Pancreas (tissue), 10 donors: ENCODE results near the gene HHIPL1. TPM values are rescaled to one million over a fixed set of nuclear protein-coding genes. Genes with fewer than 3 reads are reported as not detected.

Source experiments
- ATAC-seq, 4 donors: fragments of 200-7000 bp; cut with Tn5 transposase; one replicate each; pipeline versions ENCODE4 v1.8.0 to v1.9.1; 2020; ENCODE audit warnings: mild to moderate bottlenecking in 4 of 4, moderate library complexity in 4 of 4
- DNase-seq, 6 donors: peaks; one replicate each; pipeline ENCODE4 v3.0.0-alpha.2; 2020
- FAIRE-seq: peaks from 2 replicates; lab custom pipeline; 2012; peaks lifted over from hg19 to GRCh38; lab: Jason Lieb, UNC
- H3K27ac ChIP-seq, 4 donors: fragments of 200-600 bp; sonication (generic); 1 replicate in 3 of 4; 2 replicates in 1 of 4; pipeline versions ENCODE4 v1.5.0 to v1.8.0; 2020
- H3K27me3 ChIP-seq, 4 donors: fragments of 200-600 bp; one replicate each; pipeline ENCODE4 v1.8.0; 2021
- H3K36me3 ChIP-seq, 3 donors: fragments of 200-600 bp; sonication (generic) in 1 of 3; one replicate each; pipeline versions ENCODE4 v1.5.0 to v1.8.0; 2020 to 2021
- H3K4me1 ChIP-seq, 3 donors: fragments of 200-600 bp; one replicate each; pipeline ENCODE4 v1.8.0; 2021
- H3K4me3 ChIP-seq, 4 donors: fragments of 200-600 bp; sonication (generic) in 2 of 4; one replicate each; pipeline versions ENCODE4 v1.5.0 to v1.8.0; 2020 to 2021
- H3K9me3 ChIP-seq, 4 donors: fragments of 200-600 bp; one replicate each; pipeline ENCODE4 v1.8.0; 2021
- CTCF ChIP-seq, 4 donors: fragments of 200-600 bp; sonication (generic) in 3 of 4; IDR thresholded peaks; one replicate each; pipeline versions ENCODE4 v1.5.0 to v1.8.0; 2021; ENCODE audit warnings: antibody characterized with exemption in 4 of 4
- WGBS, 2 donors: extraction: QIAGEN DNeasy Blood & Tissue Kit; methylation state at CpG; one replicate each; pipeline ENCODE4 v1.1.7; 2013; 5-methylcytosine and 5-hydroxymethylcytosine counted together
- intact Hi-C, 3 donors: fragments of 100-400 bp; cut with DNase I; formaldehyde crosslinking; loops; one replicate each; pipeline versions ENCODE4 v1.11.1 to v1.14.2; 2022
- polyA plus RNA-seq, 2 donors: library from polyadenylated mRNA; stranded (reverse); fragments of 200-250 nt; gene quantifications; one replicate each; pipeline ENCODE4 v1.2.3, GENCODE V29; 2013
- total RNA-seq, 6 donors: library from RNA; stranded (reverse); fragmentation: NEBNext Ultra II Directional in 4 of 6; extraction: Animal tissue kit (Norgen Biotek cat#: 25700) in 4 of 6; gene quantifications; one replicate each; pipeline versions ENCODE4 v1.2.1 to v1.2.4, GENCODE V29; 2021 to 2023
- donor health status: healthy with polysubstance abuse.
- donor health status: DM: no; HTN: no; CAD: no; lungs with moderate emphysema.
- donor health status: DM: no; HTN: no; CAD: no.
- donor health status: control.
- donor health status: control.
- donor health status: Bipolar disorder and iron deficiency.
- donor health status: DM: yes; HTN: yes; CAD: no.
- donor health status: DM: no; HTN: no; CAD: no.
- donor health status: DM: no; HTN: no; CAD: no.
- donor health status: DM: yes; HTN: yes; CAD: no.

HHIPL1 gene
- total and polyA plus RNA-seq, 8 donors: 0.09 to 1.2 (median 0.23) TPM

DNA sequence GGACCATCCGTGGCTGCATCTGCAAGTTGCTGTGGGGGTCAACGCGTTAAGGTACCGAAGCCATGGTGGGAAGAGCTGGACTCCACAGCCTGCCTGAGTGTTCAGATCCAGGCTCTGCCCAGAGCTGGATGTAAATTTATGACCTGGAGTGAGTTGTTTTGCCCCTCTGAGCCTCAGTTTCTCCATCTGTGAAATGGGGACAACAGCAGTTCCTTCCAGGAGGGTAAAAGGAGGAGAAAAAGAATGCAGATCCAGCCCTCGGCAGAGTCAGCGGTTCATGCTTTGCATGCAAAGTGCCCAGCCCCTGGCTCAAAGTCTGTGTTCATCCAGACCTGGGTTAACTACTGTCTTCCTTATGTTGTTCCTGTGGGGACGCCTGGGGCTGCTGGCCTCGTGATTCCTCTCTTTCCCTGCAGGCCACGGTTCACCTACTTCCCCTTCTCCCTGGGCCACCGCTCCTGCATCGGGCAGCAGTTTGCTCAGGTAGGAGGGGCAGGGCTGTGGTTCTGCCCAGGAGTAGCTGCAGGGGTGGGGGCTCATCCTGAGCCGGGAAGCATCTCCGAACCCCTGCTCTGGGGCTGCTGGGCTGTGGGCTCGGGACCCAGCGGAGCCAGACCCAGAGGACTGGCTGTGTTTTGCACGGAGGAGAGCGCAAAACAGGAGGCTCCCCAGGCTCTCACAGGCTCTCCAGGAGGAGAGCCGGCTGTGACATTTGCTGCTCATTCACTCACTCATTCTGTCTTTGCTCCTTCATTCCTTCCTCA lies 81.0 kb downstream of the HHIPL1 start:
- Histone ChIP-seq H3K4me3 (no peak overlapping the region), H3K9me3 (no peaks in the 10 kb centered on the region), H3K36me3 (no peaks in the 10 kb centered on the region), H3K27me3 (no peaks in the 10 kb centered on the region), H3K4me1 (peaks cover 0 to 3% (median 0%) of the 10 kb centered on the region in 3 donors), H3K27ac (no peak overlapping the region)
- intact Hi-C loops: loop anchor here in 2 of 3 donors (5.0 kb wide), 1 partner anchor 161 kb away; no protein-coding TSS in a partner anchor
- DNase-seq (peak in 2 of 6 donors; percentile 7 to 46), FAIRE-seq (no peak), ATAC-seq (no peak)
- WGBS, 2 donors: 66 to 69% methylated on average over 18 of the region's 18 CpGs
- no peak for TF ChIP-seq CTCF (IDR thresholded peaks at IDR 0.05)

DNA sequence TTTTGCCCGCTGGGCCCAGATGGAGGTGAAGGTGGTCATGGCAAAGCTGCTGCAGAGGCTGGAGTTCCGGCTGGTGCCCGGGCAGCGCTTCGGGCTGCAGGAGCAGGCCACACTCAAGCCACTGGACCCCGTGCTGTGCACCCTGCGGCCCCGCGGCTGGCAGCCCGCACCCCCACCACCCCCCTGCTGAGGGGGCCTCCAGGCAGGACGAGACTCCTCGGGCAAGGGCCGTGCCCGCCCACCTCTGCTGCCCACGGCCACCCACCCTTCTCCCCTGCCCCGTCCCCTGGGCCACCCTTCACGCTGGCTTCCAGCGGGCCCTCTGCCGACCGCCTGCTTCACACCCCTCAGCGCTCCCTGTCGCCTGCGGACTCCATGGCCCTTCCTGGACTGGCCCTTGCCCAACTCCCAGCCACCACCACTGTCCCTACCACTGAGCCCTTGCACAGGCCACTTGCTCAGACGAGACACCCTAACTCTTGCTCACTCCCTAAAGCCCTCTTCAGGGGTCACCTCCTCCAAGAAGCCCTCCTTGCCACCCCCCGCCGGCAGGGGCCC lies 81.7 kb downstream of the HHIPL1 start:
- H3K9me3 ChIP-seq: no peaks in the 10 kb centered on the region
- ATAC-seq (no peak), FAIRE-seq (no peak), DNase-seq (peak in 2 of 6 donors; percentile 10 to 56)
- intact Hi-C loops: loop anchor here in 2 of 3 donors (5.0 kb wide), 1 partner anchor 161 kb away; no protein-coding TSS in a partner anchor
- H3K36me3 ChIP-seq: no peaks in the 10 kb centered on the region
- H3K27me3 ChIP-seq: no peaks in the 10 kb centered on the region
- peaks cover 0 to 5% (median 0%) of the 10 kb centered on the region in 3 donors for H3K4me1 ChIP-seq
- H3K27ac ChIP-seq: no peak overlapping the region
- WGBS, 2 donors: 70 to 86% methylated on average over 21 to 26 of the region's 26 CpGs
- TF ChIP-seq CTCF (IDR thresholded peaks at IDR 0.05): no peak
- H3K4me3 ChIP-seq: no peak overlapping the region

DNA sequence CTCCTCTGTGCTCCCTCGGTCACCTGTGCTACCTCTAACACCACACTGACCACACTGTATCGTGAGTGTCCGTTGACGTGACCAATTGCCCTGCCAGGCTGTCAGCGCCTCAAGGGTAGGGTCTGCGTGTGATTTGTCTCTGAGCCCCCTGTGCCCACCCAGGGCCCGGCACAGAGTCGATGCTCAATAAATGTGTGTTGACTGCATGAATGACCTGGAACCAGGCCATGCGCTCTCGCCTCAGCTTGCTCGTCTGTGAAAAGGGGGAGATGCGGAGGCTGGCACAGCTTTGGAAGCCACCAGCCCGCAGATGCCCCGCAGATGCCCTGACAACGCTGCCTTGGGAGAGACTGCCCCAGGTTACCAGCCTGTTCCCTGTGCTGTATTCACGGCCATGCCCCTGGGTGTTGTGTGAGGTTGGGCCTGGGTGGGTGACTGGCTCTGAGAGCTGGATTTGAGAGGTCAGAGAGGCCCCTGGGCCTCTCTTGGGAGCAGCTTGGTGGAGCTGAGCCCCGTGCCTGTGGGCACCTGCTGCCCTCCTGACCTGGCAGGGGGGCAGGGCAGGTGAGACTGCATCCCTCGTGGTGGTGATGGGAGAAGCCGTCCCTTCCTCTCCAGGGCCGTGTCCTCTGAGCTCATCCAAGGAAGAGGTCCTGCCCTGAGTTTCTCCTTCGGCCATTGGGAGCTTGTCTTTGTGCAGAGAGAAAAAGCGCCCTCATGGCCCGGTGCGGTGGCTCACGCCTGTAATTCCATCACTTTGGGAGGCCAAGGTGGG lies 82.4 kb downstream of the HHIPL1 start:
- intact Hi-C loops: loop anchor here in 2 of 3 donors (5.0 kb wide), 1 partner anchor 160 kb away; no protein-coding TSS in a partner anchor
- Histone ChIP-seq H3K9me3 (no peaks in the 10 kb centered on the region), H3K4me3 (no peak overlapping the region), H3K4me1 (peaks cover 0 to 10% (median 0%) of the 10 kb centered on the region in 3 donors), H3K27ac (no peak overlapping the region), H3K27me3 (no peaks in the 10 kb centered on the region), H3K36me3 (no peaks in the 10 kb centered on the region)
- FAIRE-seq (no peak), ATAC-seq (no peak), DNase-seq (peak in 2 of 6 donors; percentile 11 to 47)
- WGBS, 2 donors: 78 to 88% methylated on average over 25 of the region's 25 CpGs
- no peak for TF ChIP-seq CTCF (IDR thresholded peaks at IDR 0.05)

DNA sequence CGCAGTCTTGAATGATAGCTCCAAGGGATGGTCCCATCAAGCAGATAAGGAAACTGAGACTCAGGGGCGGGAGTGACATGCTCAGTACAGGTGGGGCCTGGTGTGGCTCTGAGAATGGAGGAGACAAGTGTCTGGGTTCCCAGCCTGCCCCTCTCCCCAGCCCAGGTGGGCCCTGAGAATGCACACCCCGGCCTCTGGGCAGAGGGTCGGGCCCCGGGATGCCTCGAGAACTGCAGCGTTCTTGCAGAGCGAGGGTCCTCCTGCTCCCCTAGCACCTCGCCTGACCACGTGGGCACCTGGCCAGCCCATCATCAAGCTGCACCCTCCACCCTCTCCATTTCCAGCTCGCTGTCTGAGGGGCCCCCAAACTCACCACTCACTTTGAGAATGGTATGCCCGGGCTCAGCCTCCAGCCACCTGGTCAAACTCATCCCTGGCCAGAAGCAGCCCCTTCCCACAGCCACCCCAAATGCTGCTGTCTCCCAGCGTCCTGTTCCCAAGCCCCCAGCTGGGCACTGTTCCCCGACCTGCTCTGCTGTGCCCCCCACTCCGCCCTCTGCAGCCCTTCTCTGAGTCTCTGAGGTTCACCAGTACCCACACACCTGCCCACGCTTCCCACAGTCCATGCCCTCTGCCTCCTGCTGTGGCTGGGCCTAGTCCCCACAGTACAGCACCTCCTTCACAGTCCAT lies 83.4 kb downstream of the HHIPL1 start:
- no peak for FAIRE-seq

More for the DNA sequence above, 83.4 kb downstream of the HHIPL1 start:
- Histone ChIP-seq H3K27ac (no peak overlapping the region), H3K9me3 (no peaks in the 10 kb centered on the region), H3K36me3 (no peaks in the 10 kb centered on the region), H3K4me1 (peaks cover 0 to 14% (median 0%) of the 10 kb centered on the region in 3 donors), H3K4me3 (no peak overlapping the region), H3K27me3 (no peaks in the 10 kb centered on the region)
- intact Hi-C loops: loop anchor here in 2 of 3 donors (5.0 kb wide), 1 partner anchor 159 kb away; no protein-coding TSS in a partner anchor
- DNase-seq: peak in 4 of 6 donors; percentile 5 to 58 (median 32)
- no peak for TF ChIP-seq CTCF (IDR thresholded peaks at IDR 0.05)
- WGBS, 2 donors: 66 to 84% methylated on average over 16 of the region's 16 CpGs
- no peak for ATAC-seq
